K562 (cell line): ENCODE data around the gene ABR. TPM values are rescaled to one million over a fixed set of nuclear protein-coding genes. Genes with fewer than 3 reads are reported as not detected.

ENCODE experiments used
- ATAC-seq: fragments of 200-7000 bp; cut with Tn5 transposase; 3 replicates; pipeline ENCODE4 v1.9.1; 2020; ENCODE audit warnings: moderate library complexity
- BruUV-seq: library from RNA; stranded (reverse); fragments of 400-500 nt; replicated peaks from 2 replicates; lab custom pipeline; 2021; lab: Mats Ljungman, UMichigan
- CTCF ChIA-PET: fragments of 300-600 bp; formaldehyde crosslinking; extraction: SDS; loops from one replicate; lab custom pipeline; 2021; ENCODE audit warnings: low intra/inter-chr PET ratio; lab: Yijun Ruan, JAX
- POLR2A ChIA-PET: fragments of 300-600, 350-650 bp; sonication (Branson Sonifier 250); formaldehyde crosslinking; extraction: SDS; loops from one replicate; lab custom pipeline; 2021; ENCODE audit warnings: antibody characterized with exemption, inconsistent platforms; lab: Yijun Ruan, JAX
- DNase-seq, 4 experiments: peaks; one replicate each; pipeline versions ENCODE4 v3.0.0 to v3.0.0-alpha.2; 2011 to 2018; ENCODE audit warnings: low spot score in 3 of 4, mixed read lengths in 3 of 4; ENCODE audit errors: extremely low read depth in 1 of 4
- FAIRE-seq: peaks from 2 replicates; lab custom pipeline; 2011; peaks lifted over from hg19 to GRCh38; lab: Jason Lieb, UNC
- H2AFZ ChIP-seq: 2 replicates; pipeline ENCODE4 v1.6.0; 2011; ENCODE audit warnings: low read depth, low read length, control low read depth, inconsistent platforms
- H3K27ac ChIP-seq: fragments of 200-600 bp; 3 replicates; pipeline ENCODE4 v1.8.0; 2011; ENCODE audit warnings: low read depth, mild to moderate bottlenecking, control low read depth, inconsistent platforms, low read length, moderate library complexity, mixed read lengths; ENCODE audit errors: extremely low read depth
- H3K27me3 ChIP-seq, 2 experiments: fragments of 300-600 bp in 1 of 2; 2 replicates in 1 of 2; 3 replicates in 1 of 2; pipeline versions ENCODE4 v1.6.0 to v1.8.0; 2011; ENCODE audit warnings: inconsistent platforms in 2 of 2, low read length in 2 of 2, mild to moderate bottlenecking in 1 of 2, mixed read lengths in 1 of 2, moderate library complexity in 1 of 2; ENCODE audit not compliant: control insufficient read depth in 2 of 2, insufficient read depth in 2 of 2
- H3K36me3 ChIP-seq: fragments of 300-600 bp; 3 replicates; pipeline ENCODE4 v1.8.0; 2011; ENCODE audit warnings: mild to moderate bottlenecking, low read length, inconsistent platforms; ENCODE audit not compliant: control insufficient read depth, insufficient read depth
- H3K4me1 ChIP-seq, 2 experiments: fragments of 200-600 bp in 1 of 2; replicated peaks in 1 of 2; 2 replicates in 1 of 2; 3 replicates in 1 of 2; pipeline versions ENCODE4 v1.5.1 to v1.8.0; 2011; ENCODE audit warnings: inconsistent platforms in 2 of 2, low read length in 2 of 2, mild to moderate bottlenecking in 1 of 2, mixed read lengths in 1 of 2, moderate library complexity in 1 of 2; ENCODE audit not compliant: control insufficient read depth in 2 of 2, insufficient read depth in 2 of 2
- H3K4me2 ChIP-seq: 2 replicates; pipeline ENCODE4 v1.6.1; 2011; ENCODE audit warnings: low read length, control low read depth, inconsistent platforms, mixed read lengths; ENCODE audit not compliant: insufficient read depth
- H3K4me3 ChIP-seq: fragments of 200-600 bp; sonication (generic), shearing (Covaris generic); 2 replicates; pipeline ENCODE4 v1.5.1; 2016; ENCODE audit warnings: control low read depth, inconsistent platforms
- H3K79me2 ChIP-seq: fragments of 200-600 bp; 3 replicates; pipeline ENCODE4 v1.8.0; 2011; ENCODE audit warnings: low read length, inconsistent platforms; ENCODE audit not compliant: control insufficient read depth, insufficient read depth
- H3K9ac ChIP-seq, 2 experiments: 2 replicates each; pipeline versions ENCODE4 v1.6.0 to v1.6.1; 2011; ENCODE audit warnings: low read depth in 2 of 2, low read length in 2 of 2, control low read depth in 1 of 2, inconsistent platforms in 1 of 2, mild to moderate bottlenecking in 1 of 2, mixed read lengths in 1 of 2; ENCODE audit not compliant: insufficient read depth in 1 of 2
- H3K9me1 ChIP-seq: one replicate; pipeline ENCODE4 v1.6.0; 2011; ENCODE audit warnings: inconsistent platforms, mild to moderate bottlenecking, low read length, moderate library complexity; ENCODE audit not compliant: control insufficient read depth, insufficient read depth
- H3K9me3 ChIP-seq: replicated peaks from 2 replicates; pipeline ENCODE4 v1.5.1; 2011; ENCODE audit warnings: low read depth, low read length, inconsistent platforms; ENCODE audit not compliant: control insufficient read depth, insufficient read depth
- H4K20me1 ChIP-seq: replicated peaks from 2 replicates; pipeline ENCODE4 v1.6.1; 2011; ENCODE audit warnings: low read length, inconsistent platforms, mixed read lengths; ENCODE audit not compliant: control insufficient read depth, insufficient read depth
- CREB5 ChIP-seq: fragments of 250-450 bp; sonication (Bioruptor Pico); IDR thresholded peaks from 2 replicates; pipeline ENCODE4 v1.5.0; 2020; ENCODE audit warnings: mild to moderate bottlenecking
- ESRRA ChIP-seq: fragments of 450-650 bp; IDR thresholded peaks from 2 replicates; pipeline ENCODE4 v1.6.1; 2014; ENCODE audit warnings: low read depth, mild to moderate bottlenecking, moderate library complexity, borderline replicate concordance
- GTF2A2 ChIP-seq: IDR thresholded peaks from 2 replicates; pipeline ENCODE4 v1.6.1; 2016; ENCODE audit warnings: mild to moderate bottlenecking, missing genetic modification characterization, missing compliant biosample characterization
- KLF1 ChIP-seq: fragments of 450-650 bp; IDR thresholded peaks from 2 replicates; pipeline ENCODE4 v1.6.1; 2016; ENCODE audit warnings: missing genetic modification characterization, missing compliant biosample characterization
- MECOM ChIP-seq: fragments of 250-450 bp; sonication (Bioruptor Pico); IDR thresholded peaks from 2 replicates; pipeline ENCODE4 v1.8.0; 2022; ENCODE audit warnings: inconsistent platforms
- WGBS: fragments of 100-300 bp; shearing (Covaris generic); methylation state at CpG from one replicate; pipeline ENCODE4 v1.1.6; 2016; ENCODE audit warnings: low coverage, mixed read lengths; ENCODE audit not compliant: insufficient coverage; ENCODE audit errors: missing lambda C conversion rate; 5-methylcytosine and 5-hydroxymethylcytosine counted together
- in situ Hi-C: fragments of 300-500 bp; cut with MboI; formaldehyde crosslinking; loops from 4 replicates; pipeline ENCODE4 v1.15.0; 2018; ENCODE audit warnings: inconsistent platforms, mixed read lengths
- intact Hi-C: fragments of 100-400 bp; cut with micrococcal nuclease; formaldehyde crosslinking; loops from 2 replicates; pipeline ENCODE4 v1.14.2; 2022
- polyA plus RNA-seq, 8 experiments: library from polyadenylated mRNA; depleted of rRNA in 4 of 8; stranded (reverse) in 5 of 8; unstranded in 3 of 8; fragments of >200 nt; fragmentation: Nextera tagmentation in 2 of 8; fragmentation: Illumina TruSeq in 1 of 8; extraction: Ambion mirVana in 2 of 8; extraction: Trizol in 1 of 8; gene quantifications; 2 replicates each; pipeline versions ENCODE4 v1.2.1 to v1.2.3, GENCODE V29; 2011 to 2014; ENCODE audit warnings: inconsistent platforms in 1 of 8, missing spikeins in 1 of 8
- total RNA-seq, 7 experiments: library from RNA; depleted of rRNA in 6 of 7; stranded (reverse); fragments of >200 nt in 6 of 7; fragmentation: Illumina TruSeq in 2 of 7; extraction: Trizol in 2 of 7; gene quantifications; 2 replicates each; pipeline versions ENCODE4 v1.2.1 to v1.2.3, GENCODE V29; 2011 to 2021; ENCODE audit warnings: low replicate concordance in 1 of 7
- TF ChIP-seq, protein P1 (sequence below), 2 experiments: fragments of 450-650 bp; IDR thresholded peaks; 2 replicates each; pipeline ENCODE4 v1.6.1; 2018; ENCODE audit warnings: mild to moderate bottlenecking in 2 of 2, low read depth in 1 of 2; ENCODE audit not compliant: partially characterized antibody in 2 of 2
- TF ChIP-seq, protein P2 (sequence below): sonication (generic); formaldehyde crosslinking; IDR thresholded peaks from 2 replicates; pipeline ENCODE4 v1.8.1; 2023; ENCODE audit warnings: missing genetic modification reagents, mild to moderate bottlenecking, borderline replicate concordance
- TF ChIP-seq, protein P3 (sequence below): fragments of 150-350 bp; IDR thresholded peaks from 2 replicates; pipeline ENCODE4 v1.6.1; 2014; ENCODE audit warnings: low read depth, mild to moderate bottlenecking, low read length, borderline replicate concordance

ABR gene
- total and polyA plus RNA-seq, 9 of the 15 experiments (the other 6 are each of a cell fraction or from before 2014, with no cell fraction given): 0.07 to 1.6 (median 0.37) TPM; not detected in 1

DNA sequence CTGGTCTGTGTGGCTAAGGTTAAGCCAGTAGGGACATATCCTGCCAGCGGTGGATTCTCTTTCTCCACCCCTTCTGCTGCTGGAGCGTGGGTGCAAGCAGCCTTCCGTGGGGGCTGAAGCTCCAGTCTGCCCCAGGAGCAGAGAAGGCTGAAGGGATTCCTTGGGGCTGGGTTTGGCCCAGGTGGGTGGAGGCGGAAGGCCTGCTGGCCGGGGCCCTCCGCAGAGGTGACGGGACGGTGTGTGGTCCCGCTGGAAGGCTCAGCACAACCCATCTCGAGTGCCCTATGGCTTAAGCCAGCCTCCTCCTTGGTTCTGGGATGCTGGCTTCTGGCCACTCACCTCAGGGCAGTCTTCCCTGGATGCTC, 169.7 kb downstream of the ABR start:
- Histone ChIP-seq H3K4me2 (no peak overlapping the region), H3K79me2 (no peaks in the 10 kb centered on the region), H3K4me3 (no peak overlapping the region), H3K9me1 (no peaks in the 10 kb centered on the region), H3K9me3 (no peaks in the 10 kb centered on the region), H3K4me1 (peaks cover 0 to 30% of the 10 kb centered on the region in 2 experiments; a peak in 2 of 5 replicates), H2AFZ (no peak overlapping the region), H4K20me1 (no peaks in the 10 kb centered on the region), H3K36me3 (no peaks in the 10 kb centered on the region), H3K27ac (no peak overlapping the region), H3K27me3 (peaks cover 0 to 39% of the 10 kb centered on the region in 2 experiments; a peak in 2 of 5 replicates), H3K9ac (no peak overlapping the region)
- intact Hi-C loops: no loop called here
- CTCF ChIA-PET: no interaction called here
- POLR2A ChIA-PET: interaction anchor here (0.6 kb wide), 1 partner anchor 11 kb away, joined by 5 read pairs; no protein-coding TSS in a partner anchor
- in situ Hi-C loops: no loop called here
- ATAC-seq (no peak), DNase-seq (no peak), FAIRE-seq (no peak)
- WGBS: 17% methylated on average over 1 of the region's 10 CpGs
- no TSS peak for BruUV-seq
- TF ChIP-seq, protein P1, sequence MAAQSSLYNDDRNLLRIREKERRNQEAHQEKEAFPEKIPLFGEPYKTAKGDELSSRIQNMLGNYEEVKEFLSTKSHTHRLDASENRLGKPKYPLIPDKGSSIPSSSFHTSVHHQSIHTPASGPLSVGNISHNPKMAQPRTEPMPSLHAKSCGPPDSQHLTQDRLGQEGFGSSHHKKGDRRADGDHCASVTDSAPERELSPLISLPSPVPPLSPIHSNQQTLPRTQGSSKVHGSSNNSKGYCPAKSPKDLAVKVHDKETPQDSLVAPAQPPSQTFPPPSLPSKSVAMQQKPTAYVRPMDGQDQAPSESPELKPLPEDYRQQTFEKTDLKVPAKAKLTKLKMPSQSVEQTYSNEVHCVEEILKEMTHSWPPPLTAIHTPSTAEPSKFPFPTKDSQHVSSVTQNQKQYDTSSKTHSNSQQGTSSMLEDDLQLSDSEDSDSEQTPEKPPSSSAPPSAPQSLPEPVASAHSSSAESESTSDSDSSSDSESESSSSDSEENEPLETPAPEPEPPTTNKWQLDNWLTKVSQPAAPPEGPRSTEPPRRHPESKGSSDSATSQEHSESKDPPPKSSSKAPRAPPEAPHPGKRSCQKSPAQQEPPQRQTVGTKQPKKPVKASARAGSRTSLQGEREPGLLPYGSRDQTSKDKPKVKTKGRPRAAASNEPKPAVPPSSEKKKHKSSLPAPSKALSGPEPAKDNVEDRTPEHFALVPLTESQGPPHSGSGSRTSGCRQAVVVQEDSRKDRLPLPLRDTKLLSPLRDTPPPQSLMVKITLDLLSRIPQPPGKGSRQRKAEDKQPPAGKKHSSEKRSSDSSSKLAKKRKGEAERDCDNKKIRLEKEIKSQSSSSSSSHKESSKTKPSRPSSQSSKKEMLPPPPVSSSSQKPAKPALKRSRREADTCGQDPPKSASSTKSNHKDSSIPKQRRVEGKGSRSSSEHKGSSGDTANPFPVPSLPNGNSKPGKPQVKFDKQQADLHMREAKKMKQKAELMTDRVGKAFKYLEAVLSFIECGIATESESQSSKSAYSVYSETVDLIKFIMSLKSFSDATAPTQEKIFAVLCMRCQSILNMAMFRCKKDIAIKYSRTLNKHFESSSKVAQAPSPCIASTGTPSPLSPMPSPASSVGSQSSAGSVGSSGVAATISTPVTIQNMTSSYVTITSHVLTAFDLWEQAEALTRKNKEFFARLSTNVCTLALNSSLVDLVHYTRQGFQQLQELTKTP (IDR thresholded peaks at IDR 0.05; ENCODE audit: low read depth in 1 of 2, partially characterized antibody in 2 of 2): no peak
- TF ChIP-seq, protein P2, sequence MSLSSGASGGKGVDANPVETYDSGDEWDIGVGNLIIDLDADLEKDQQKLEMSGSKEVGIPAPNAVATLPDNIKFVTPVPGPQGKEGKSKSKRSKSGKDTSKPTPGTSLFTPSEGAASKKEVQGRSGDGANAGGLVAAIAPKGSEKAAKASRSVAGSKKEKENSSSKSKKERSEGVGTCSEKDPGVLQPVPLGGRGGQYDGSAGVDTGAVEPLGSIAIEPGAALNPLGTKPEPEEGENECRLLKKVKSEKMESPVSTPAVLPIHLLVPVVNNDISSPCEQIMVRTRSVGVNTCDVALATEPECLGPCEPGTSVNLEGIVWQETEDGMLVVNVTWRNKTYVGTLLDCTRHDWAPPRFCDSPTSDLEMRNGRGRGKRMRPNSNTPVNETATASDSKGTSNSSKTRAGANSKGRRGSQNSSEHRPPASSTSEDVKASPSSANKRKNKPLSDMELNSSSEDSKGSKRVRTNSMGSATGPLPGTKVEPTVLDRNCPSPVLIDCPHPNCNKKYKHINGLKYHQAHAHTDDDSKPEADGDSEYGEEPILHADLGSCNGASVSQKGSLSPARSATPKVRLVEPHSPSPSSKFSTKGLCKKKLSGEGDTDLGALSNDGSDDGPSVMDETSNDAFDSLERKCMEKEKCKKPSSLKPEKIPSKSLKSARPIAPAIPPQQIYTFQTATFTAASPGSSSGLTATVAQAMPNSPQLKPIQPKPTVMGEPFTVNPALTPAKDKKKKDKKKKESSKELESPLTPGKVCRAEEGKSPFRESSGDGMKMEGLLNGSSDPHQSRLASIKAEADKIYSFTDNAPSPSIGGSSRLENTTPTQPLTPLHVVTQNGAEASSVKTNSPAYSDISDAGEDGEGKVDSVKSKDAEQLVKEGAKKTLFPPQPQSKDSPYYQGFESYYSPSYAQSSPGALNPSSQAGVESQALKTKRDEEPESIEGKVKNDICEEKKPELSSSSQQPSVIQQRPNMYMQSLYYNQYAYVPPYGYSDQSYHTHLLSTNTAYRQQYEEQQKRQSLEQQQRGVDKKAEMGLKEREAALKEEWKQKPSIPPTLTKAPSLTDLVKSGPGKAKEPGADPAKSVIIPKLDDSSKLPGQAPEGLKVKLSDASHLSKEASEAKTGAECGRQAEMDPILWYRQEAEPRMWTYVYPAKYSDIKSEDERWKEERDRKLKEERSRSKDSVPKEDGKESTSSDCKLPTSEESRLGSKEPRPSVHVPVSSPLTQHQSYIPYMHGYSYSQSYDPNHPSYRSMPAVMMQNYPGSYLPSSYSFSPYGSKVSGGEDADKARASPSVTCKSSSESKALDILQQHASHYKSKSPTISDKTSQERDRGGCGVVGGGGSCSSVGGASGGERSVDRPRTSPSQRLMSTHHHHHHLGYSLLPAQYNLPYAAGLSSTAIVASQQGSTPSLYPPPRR (CRISPR knock-in tag): no peak
- TF ChIP-seq GTF2A2 (tag) (no peak), KLF1 (tag) (no peak), CREB5 (CRISPR knock-in tag) (no peak), ESRRA (no peak), MECOM (no peak)
- TF ChIP-seq, protein P3, sequence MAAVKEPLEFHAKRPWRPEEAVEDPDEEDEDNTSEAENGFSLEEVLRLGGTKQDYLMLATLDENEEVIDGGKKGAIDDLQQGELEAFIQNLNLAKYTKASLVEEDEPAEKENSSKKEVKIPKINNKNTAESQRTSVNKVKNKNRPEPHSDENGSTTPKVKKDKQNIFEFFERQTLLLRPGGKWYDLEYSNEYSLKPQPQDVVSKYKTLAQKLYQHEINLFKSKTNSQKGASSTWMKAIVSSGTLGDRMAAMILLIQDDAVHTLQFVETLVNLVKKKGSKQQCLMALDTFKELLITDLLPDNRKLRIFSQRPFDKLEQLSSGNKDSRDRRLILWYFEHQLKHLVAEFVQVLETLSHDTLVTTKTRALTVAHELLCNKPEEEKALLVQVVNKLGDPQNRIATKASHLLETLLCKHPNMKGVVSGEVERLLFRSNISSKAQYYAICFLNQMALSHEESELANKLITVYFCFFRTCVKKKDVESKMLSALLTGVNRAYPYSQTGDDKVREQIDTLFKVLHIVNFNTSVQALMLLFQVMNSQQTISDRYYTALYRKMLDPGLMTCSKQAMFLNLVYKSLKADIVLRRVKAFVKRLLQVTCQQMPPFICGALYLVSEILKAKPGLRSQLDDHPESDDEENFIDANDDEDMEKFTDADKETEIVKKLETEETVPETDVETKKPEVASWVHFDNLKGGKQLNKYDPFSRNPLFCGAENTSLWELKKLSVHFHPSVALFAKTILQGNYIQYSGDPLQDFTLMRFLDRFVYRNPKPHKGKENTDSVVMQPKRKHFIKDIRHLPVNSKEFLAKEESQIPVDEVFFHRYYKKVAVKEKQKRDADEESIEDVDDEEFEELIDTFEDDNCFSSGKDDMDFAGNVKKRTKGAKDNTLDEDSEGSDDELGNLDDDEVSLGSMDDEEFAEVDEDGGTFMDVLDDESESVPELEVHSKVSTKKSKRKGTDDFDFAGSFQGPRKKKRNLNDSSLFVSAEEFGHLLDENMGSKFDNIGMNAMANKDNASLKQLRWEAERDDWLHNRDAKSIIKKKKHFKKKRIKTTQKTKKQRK: no peak
